Measurements from ENCODE around the gene ANXA1.

DNA sequence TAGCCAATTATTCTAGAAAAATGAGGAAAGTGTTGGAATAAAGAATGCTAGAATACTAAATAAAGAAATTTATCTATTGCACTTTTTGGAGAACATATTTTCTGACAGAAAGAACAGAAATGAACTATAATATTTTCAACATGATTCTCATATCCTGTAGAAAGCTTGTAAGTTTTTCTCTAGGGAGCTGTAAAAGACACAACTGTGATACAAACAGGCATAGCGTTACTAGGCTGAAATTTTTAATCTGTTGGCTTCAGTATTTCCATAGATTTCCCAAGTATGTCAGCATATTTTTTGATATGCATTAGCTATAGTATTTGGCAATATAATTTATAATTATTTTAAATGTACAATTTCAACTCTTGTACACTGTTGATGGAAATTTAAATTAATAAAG lies 31.3 kb downstream of the ANXA1 start:
- TF ChIP-seq, protein P1, sequence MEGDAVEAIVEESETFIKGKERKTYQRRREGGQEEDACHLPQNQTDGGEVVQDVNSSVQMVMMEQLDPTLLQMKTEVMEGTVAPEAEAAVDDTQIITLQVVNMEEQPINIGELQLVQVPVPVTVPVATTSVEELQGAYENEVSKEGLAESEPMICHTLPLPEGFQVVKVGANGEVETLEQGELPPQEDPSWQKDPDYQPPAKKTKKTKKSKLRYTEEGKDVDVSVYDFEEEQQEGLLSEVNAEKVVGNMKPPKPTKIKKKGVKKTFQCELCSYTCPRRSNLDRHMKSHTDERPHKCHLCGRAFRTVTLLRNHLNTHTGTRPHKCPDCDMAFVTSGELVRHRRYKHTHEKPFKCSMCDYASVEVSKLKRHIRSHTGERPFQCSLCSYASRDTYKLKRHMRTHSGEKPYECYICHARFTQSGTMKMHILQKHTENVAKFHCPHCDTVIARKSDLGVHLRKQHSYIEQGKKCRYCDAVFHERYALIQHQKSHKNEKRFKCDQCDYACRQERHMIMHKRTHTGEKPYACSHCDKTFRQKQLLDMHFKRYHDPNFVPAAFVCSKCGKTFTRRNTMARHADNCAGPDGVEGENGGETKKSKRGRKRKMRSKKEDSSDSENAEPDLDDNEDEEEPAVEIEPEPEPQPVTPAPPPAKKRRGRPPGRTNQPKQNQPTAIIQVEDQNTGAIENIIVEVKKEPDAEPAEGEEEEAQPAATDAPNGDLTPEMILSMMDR (conservative IDR thresholded peaks at IDR 0.05; ENCODE audit: low read length): no peak
- TF ChIP-seq EZH2phosphoT487 (IDR thresholded peaks at IDR 0.05; ENCODE audit: borderline replicate concordance, low read depth, low read length): no peak
